Body of pancreas (tissue), 4 donors: ENCODE results near the gene IL6ST.

Experiments
- CTCF ChIP-seq, 7 experiments: fragments of 450-650 bp in 4 of 7; fragments of 200-600 bp in 3 of 7; sonication (generic) in 3 of 7; IDR thresholded peaks; one replicate each; pipeline ENCODE4 v1.5.1; 2016 to 2019; ENCODE audit warnings: antibody characterized with exemption in 7 of 7
- POLR2A ChIP-seq, 3 donors: fragments of 450-650 bp; IDR thresholded peaks; one replicate each; pipeline ENCODE4 v1.6.1; 2016; ENCODE audit warnings: antibody characterized with exemption in 3 of 3, mild to moderate bottlenecking in 2 of 3

- TF ChIP-seq CTCF (IDR thresholded peaks at IDR 0.05) (no peak), POLR2A (IDR thresholded peaks at IDR 0.05) (no peak)
Observed at GRCh38 chr5:55926476-55926875, 68.3 kb downstream of the IL6ST start.
